ENCODE results near the gene PABPN1L. TPM values are rescaled to one million over a fixed set of nuclear protein-coding genes. Genes with fewer than 3 reads are reported as not detected.
"Not testable (repeated sequence)": the region's sequence is repeated elsewhere in the genome, so short reads cannot be mapped to it uniquely, and the experiment has no call there.

Gene PABPN1L
- total RNA-seq, 1 donor from 2014 or later: 0.40 TPM

DNA sequence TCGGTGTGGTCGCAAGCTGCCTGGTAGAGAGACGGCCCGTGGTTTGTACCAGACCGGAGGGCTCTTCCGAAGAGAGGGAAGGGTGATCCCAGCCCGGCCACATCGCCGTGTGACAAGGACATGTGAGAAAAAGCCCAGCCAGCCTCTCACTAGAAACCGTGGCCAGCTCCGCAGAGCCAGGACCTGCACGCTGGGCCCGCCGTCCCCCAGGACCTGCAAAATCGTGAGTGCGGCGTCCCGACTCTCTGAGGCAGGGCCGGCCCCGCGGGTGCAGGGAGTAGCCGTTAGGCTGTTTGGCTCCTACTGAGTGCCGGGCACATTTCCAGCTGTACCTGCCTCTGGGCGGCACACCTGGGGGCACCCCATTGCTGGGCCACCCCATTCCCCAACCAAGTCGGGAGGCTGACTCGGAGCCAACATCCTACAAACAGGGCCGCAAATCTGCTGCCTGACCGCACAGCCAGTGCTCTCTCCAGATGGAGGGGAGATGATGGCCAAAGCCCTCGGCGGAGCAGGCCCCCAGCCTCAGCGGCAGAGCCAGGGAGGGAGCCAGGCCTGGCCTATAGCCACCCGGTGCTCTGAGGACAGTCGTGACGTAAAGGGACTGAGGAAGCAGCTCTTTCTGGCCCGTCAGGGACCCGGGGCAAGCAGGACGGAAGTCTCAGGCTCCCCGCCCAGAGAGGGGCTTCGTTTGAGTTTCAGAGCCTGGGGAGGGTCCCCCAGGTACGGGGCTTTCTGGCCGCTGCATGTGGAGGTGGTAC lies 33.6 kb upstream of the PABPN1L start:
- no peaks in the 10 kb centered on the region for H3K27me3 Mint-ChIP-seq (ENCODE audit: low read depth)
- no peaks in the 10 kb centered on the region for H3K36me3 Mint-ChIP-seq
- no peak for TF ChIP-seq CTCF (IDR thresholded peaks at IDR 0.05; ENCODE audit: unreplicated experiment)
- no peak overlapping the region for H3K27ac Mint-ChIP-seq
- no peak overlapping the region for H3K4me3 Mint-ChIP-seq
- no peaks in the 10 kb centered on the region for H3K4me1 Mint-ChIP-seq
- no peaks in the 10 kb centered on the region for H3K9me3 Mint-ChIP-seq
- no peak for DNase-seq (ENCODE audit: low spot score in 2 of 2, unreplicated experiment in 2 of 2)

DNA sequence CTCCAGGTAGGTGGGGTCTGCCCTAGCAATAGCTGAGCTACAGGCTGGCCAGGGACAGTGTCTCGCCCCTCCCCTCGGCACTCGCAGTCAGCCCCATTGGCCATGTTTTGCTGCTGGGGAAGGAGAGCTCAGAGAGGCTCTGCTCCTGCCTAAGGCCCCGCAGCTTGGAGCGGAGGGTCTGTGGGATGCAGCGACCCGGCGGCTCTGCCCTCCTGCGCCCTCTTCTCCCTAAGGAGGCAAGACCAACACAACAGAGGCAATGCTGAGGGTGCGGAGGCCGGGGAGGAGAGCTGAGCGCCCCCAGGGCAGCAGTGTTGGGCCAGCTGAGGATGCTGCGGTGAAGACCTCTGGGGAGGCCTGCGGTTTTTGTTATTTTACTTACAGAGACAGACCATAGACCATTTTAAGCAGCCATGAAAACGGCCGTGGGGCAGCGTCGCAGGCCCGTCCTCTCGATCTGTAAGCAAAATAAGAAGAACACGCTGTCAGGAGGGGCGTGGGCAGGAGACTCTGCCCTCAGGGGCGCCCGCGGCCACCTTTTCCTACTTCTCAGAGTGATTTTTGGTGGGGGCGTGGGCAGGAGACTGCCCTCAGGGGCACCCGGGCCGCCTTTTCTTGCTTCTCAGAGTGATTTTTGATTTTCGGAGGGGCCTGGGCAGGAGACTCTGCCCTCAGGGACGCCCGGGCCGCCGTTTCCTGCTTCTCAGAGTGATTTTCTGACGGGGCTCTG lies 31.4 kb upstream of the PABPN1L start:
- no peak overlapping the region for H3K4me3 Mint-ChIP-seq
- no peak overlapping the region for H3K27ac Mint-ChIP-seq
- no peak for TF ChIP-seq CTCF (IDR thresholded peaks at IDR 0.05; ENCODE audit: unreplicated experiment)
- no peak for DNase-seq (ENCODE audit: low spot score in 2 of 2, unreplicated experiment in 2 of 2)
- no peaks in the 10 kb centered on the region for H3K4me1 Mint-ChIP-seq
- no peaks in the 10 kb centered on the region for H3K9me3 Mint-ChIP-seq
- no peaks in the 10 kb centered on the region for H3K36me3 Mint-ChIP-seq
- H3K27me3 Mint-ChIP-seq (ENCODE audit: low read depth): no peaks in the 10 kb centered on the region

- peaks cover under 1% of the 10 kb centered on the region for H3K36me3 Mint-ChIP-seq
- no peak for DNase-seq (ENCODE audit: low spot score in 2 of 2, unreplicated experiment in 2 of 2)
- no peaks in the 10 kb centered on the region for H3K4me1 Mint-ChIP-seq
- no peaks in the 10 kb centered on the region for H3K9me3 Mint-ChIP-seq
- no peak overlapping the region for H3K27ac Mint-ChIP-seq
- TF ChIP-seq CTCF (IDR thresholded peaks at IDR 0.05; ENCODE audit: unreplicated experiment): no peak
- no peak overlapping the region for H3K4me3 Mint-ChIP-seq
- H3K27me3 Mint-ChIP-seq (ENCODE audit: low read depth): no peaks in the 10 kb centered on the region
Measured at GRCh38 chr16:88896238-88897070, 30.0 kb upstream of the PABPN1L start.

- H3K4me1 Mint-ChIP-seq: no peaks in the 10 kb centered on the region
- no peaks in the 10 kb centered on the region for H3K9me3 Mint-ChIP-seq
- no peaks in the 10 kb centered on the region for H3K27me3 Mint-ChIP-seq (ENCODE audit: low read depth)
- no peak for DNase-seq (ENCODE audit: low spot score in 2 of 2, unreplicated experiment in 2 of 2)
- TF ChIP-seq CTCF (IDR thresholded peaks at IDR 0.05; ENCODE audit: unreplicated experiment): no peak
- H3K36me3 Mint-ChIP-seq: peaks cover 7% of the 10 kb centered on the region
- no peak overlapping the region for H3K27ac Mint-ChIP-seq
- no peak overlapping the region for H3K4me3 Mint-ChIP-seq
Measured at GRCh38 chr16:88895335-88895734, 28.9 kb upstream of the PABPN1L start.

- no peak for DNase-seq (ENCODE audit: low spot score in 2 of 2, unreplicated experiment in 2 of 2)
- H3K36me3 Mint-ChIP-seq: peaks cover 10% of the 10 kb centered on the region
- no peaks in the 10 kb centered on the region for H3K4me1 Mint-ChIP-seq
- no peaks in the 10 kb centered on the region for H3K9me3 Mint-ChIP-seq
- H3K27me3 Mint-ChIP-seq (ENCODE audit: low read depth): no peaks in the 10 kb centered on the region
- TF ChIP-seq CTCF (IDR thresholded peaks at IDR 0.05; ENCODE audit: unreplicated experiment): no peak
- no peak overlapping the region for H3K27ac Mint-ChIP-seq
- no peak overlapping the region for H3K4me3 Mint-ChIP-seq
Measured at GRCh38 chr16:88894681-88895300, 28.3 kb upstream of the PABPN1L start.

GRCh38 chr16:88894266-88894665 lies 27.8 kb upstream of the PABPN1L start:
- not testable (repeated sequence) for DNase-seq (ENCODE audit: low spot score in 2 of 2, unreplicated experiment in 2 of 2); H3K4me1 Mint-ChIP-seq; H3K4me3 Mint-ChIP-seq; H3K36me3 Mint-ChIP-seq; H3K27me3 Mint-ChIP-seq (ENCODE audit: low read depth); H3K27ac Mint-ChIP-seq; H3K9me3 Mint-ChIP-seq
